H1 (cell line): ENCODE measurements around the gene RPL23.

ENCODE experiments used
- CTCF ChIP-seq, 3 experiments: IDR thresholded peaks; 1 replicate in 2 of 3; 2 replicates in 1 of 3; pipeline versions ENCODE4 v1.5.1 to v1.6.1; 2011; ENCODE audit warnings: low read length in 3 of 3, mild to moderate bottlenecking in 3 of 3, inconsistent platforms in 2 of 3, low read depth in 1 of 3, moderate library complexity in 1 of 3; ENCODE audit not compliant: insufficient read depth in 1 of 3; ENCODE audit errors: control extremely low read depth in 1 of 3
- EZH2 ChIP-seq: fragments of 200-600 bp; sonication (generic); IDR thresholded peaks from 2 replicates; pipeline ENCODE4 v1.7.1; 2012; ENCODE audit warnings: low read depth, mild to moderate bottlenecking, moderate library complexity, low read length, inconsistent platforms; ENCODE audit not compliant: severe bottlenecking
- POLR2AphosphoS5 ChIP-seq: IDR thresholded peaks from 2 replicates; pipeline ENCODE4 v1.6.1; 2011; ENCODE audit warnings: low read depth, low read length

- TF ChIP-seq POLR2AphosphoS5: no peak
- no peak for TF ChIP-seq EZH2
- no peak for TF ChIP-seq CTCF (IDR thresholded peaks at IDR 0.05; ENCODE audit: control extremely low read depth in 1 of 3, insufficient read depth in 1 of 3, low read depth in 1 of 3, low read length in 3 of 3)
These were observed 3.8 kb upstream of the RPL23 start for GRCh38 chr17:38857271-38857670.
